GM12878 (cell line): Measurements from ENCODE around the gene DYRK4.

Experiments used
- ATF3 ChIP-seq: IDR thresholded peaks from 2 replicates; pipeline ENCODE4 v1.6.1; 2011; ENCODE audit warnings: low read depth, mild to moderate bottlenecking, low read length, moderate library complexity, borderline replicate concordance; ENCODE audit errors: extremely low read depth
- BHLHE40 ChIP-seq, 2 experiments: fragments of 450-650 bp in 1 of 2; IDR thresholded peaks; 2 replicates each; pipeline ENCODE4 v1.6.1; 2011 to 2017; ENCODE audit warnings: low read depth in 2 of 2, borderline replicate concordance in 1 of 2, improper control_type of control experiment in 1 of 2, low read length in 1 of 2, mild to moderate bottlenecking in 1 of 2
- CTCF ChIP-seq, 3 experiments: IDR thresholded peaks in 2 of 3; conservative IDR thresholded peaks in 1 of 3; 2 replicates each; pipeline ENCODE4 v1.5.1; 2011; ENCODE audit warnings: low read depth in 3 of 3, low read length in 3 of 3, mild to moderate bottlenecking in 3 of 3, control low read depth in 2 of 3, moderate library complexity in 2 of 3, inconsistent platforms in 1 of 3, mixed read lengths in 1 of 3; ENCODE audit not compliant: control insufficient read depth in 2 of 3, insufficient read depth in 1 of 3; ENCODE audit errors: extremely low read depth in 1 of 3
- JUND ChIP-seq: IDR thresholded peaks from 2 replicates; pipeline ENCODE4 v1.6.1; 2012; ENCODE audit warnings: low read depth, mild to moderate bottlenecking, low read length, improper control_type of control experiment, moderate library complexity
- POLR2AphosphoS5 ChIP-seq: IDR thresholded peaks from 2 replicates; pipeline ENCODE4 v1.6.1; 2011; ENCODE audit warnings: mild to moderate bottlenecking, low read length, inconsistent platforms
- STAT3 ChIP-seq: IDR thresholded peaks from 2 replicates; pipeline ENCODE4 v1.6.1; 2011; ENCODE audit warnings: low read depth, low read length, improper control_type of control experiment
- TCF12 ChIP-seq: IDR thresholded peaks from 2 replicates; pipeline ENCODE4 v1.6.1; 2011; ENCODE audit warnings: low read depth, mild to moderate bottlenecking, low read length

GRCh38 chr12:4569261-4569660, 7.3 kb downstream of the DYRK4 start:
- no peak for TF ChIP-seq BHLHE40 (IDR thresholded peaks at IDR 0.05; ENCODE audit: borderline replicate concordance in 1 of 2, low read depth in 2 of 2, low read length in 1 of 2)
- TF ChIP-seq STAT3: no peak
- TF ChIP-seq POLR2AphosphoS5: no peak
- no peak for TF ChIP-seq CTCF (IDR thresholded peaks at IDR 0.05 in 2 of 3, conservative IDR thresholded peaks at IDR 0.05 in 1 of 3; ENCODE audit: control insufficient read depth in 2 of 3, extremely low read depth in 1 of 3, insufficient read depth in 1 of 3, low read depth in 3 of 3, low read length in 3 of 3)
- TF ChIP-seq JUND: no peak
- TF ChIP-seq ATF3: no peak
- TF ChIP-seq TCF12: no peak
